CD4-positive, alpha-beta T cell (primary cell): ENCODE data around the gene ITPRIPL2. TPM values are rescaled to one million over a fixed set of nuclear protein-coding genes. Genes with fewer than 3 reads are reported as not detected.

Source experiments
- ATAC-seq: fragments of 200-7000 bp; cut with Tn5 transposase; one replicate; pipeline ENCODE4 v1.10.0; 2022; ENCODE audit warnings: mild to moderate bottlenecking; ENCODE audit not compliant: poor library complexity
- CTCF ChIA-PET: fragments of 350-600 bp; sonication (Branson Sonifier 250); formaldehyde crosslinking; loops from one replicate; lab custom pipeline; 2021; ENCODE audit warnings: antibody characterized with exemption, inconsistent platforms; lab: Charles Lee
- POLR2A ChIA-PET: fragments of 350-600 bp; sonication (Branson Sonifier 250); formaldehyde crosslinking; loops from one replicate; lab custom pipeline; 2021; ENCODE audit warnings: antibody characterized with exemption, inconsistent platforms; lab: Charles Lee
- DNase-seq, 14 experiments: peaks; one replicate each; pipeline ENCODE4 v3.0.0-alpha.2; 2013 to 2020; ENCODE audit warnings: mixed read lengths in 2 of 14
- H3K27ac ChIP-seq, 2 donors: one replicate each; pipeline versions ENCODE4 v1.5.1 to v1.7.0; 2013; ENCODE audit warnings: low read length in 2 of 2, low read depth in 1 of 2, mild to moderate bottlenecking in 1 of 2
- H3K27me3 ChIP-seq, 2 experiments: 1 replicate in 1 of 2; 2 replicates in 1 of 2; pipeline versions ENCODE4 v1.6.1 to v1.7.0; 2013; ENCODE audit warnings: low read length in 2 of 2, control low read depth in 1 of 2, mild to moderate bottlenecking in 1 of 2, moderate library complexity in 1 of 2; ENCODE audit not compliant: insufficient read depth in 2 of 2, control insufficient read depth in 1 of 2
- H3K36me3 ChIP-seq: one replicate; pipeline ENCODE4 v1.6.1; 2013; ENCODE audit warnings: low read length, control low read depth; ENCODE audit not compliant: insufficient read depth
- H3K4me1 ChIP-seq: one replicate; pipeline ENCODE4 v1.6.1; 2013; ENCODE audit warnings: low read length, control low read depth; ENCODE audit not compliant: insufficient read depth
- H3K4me3 ChIP-seq: one replicate; pipeline ENCODE4 v1.5.1; 2013; ENCODE audit warnings: mild to moderate bottlenecking, low read length, moderate library complexity
- H3K9me3 ChIP-seq, 2 experiments: 1 replicate in 1 of 2; 2 replicates in 1 of 2; pipeline versions ENCODE4 v1.6.1 to v1.7.0; 2013; ENCODE audit warnings: low read length in 2 of 2, mild to moderate bottlenecking in 2 of 2, control low read depth in 1 of 2, moderate library complexity in 1 of 2; ENCODE audit not compliant: control insufficient read depth in 1 of 2, insufficient read depth in 1 of 2
- H3K27ac Mint-ChIP-seq: one replicate; pipeline ENCODE4 v1.8.0; 2020; ENCODE audit warnings: mixed read lengths
- H3K27me3 Mint-ChIP-seq: one replicate; pipeline ENCODE4 v1.8.0; 2021; ENCODE audit warnings: mixed read lengths
- H3K36me3 Mint-ChIP-seq: one replicate; pipeline ENCODE4 v1.8.0; 2021; ENCODE audit warnings: low read depth, mixed read lengths
- H3K4me1 Mint-ChIP-seq: one replicate; pipeline ENCODE4 v1.8.0; 2021; ENCODE audit warnings: low read depth, mixed read lengths
- H3K4me3 Mint-ChIP-seq: one replicate; pipeline ENCODE4 v1.8.0; 2020; ENCODE audit warnings: mild to moderate bottlenecking, mixed read lengths
- H3K9me3 Mint-ChIP-seq: one replicate; pipeline ENCODE4 v1.8.0; 2020; ENCODE audit warnings: mixed read lengths
- CTCF ChIP-seq: fragments of 200-600 bp; IDR thresholded peaks from one replicate; pipeline ENCODE4 v1.8.0; 2022; ENCODE audit warnings: antibody characterized with exemption, mild to moderate bottlenecking
- intact Hi-C, 2 experiments: fragments of 100-400 bp; cut with DNase I in 1 of 2; cut with micrococcal nuclease in 1 of 2; formaldehyde crosslinking; loops; one replicate each; pipeline versions ENCODE4 v1.15.1 to v1.9.0; 2023 to 2025; cut with DNase I, micrococcal nuclease
- total RNA-seq, 174 experiments: library from RNA in 2 of 174; stranded (reverse) in 2 of 174; gene quantifications; one replicate each; pipeline ENCODE4 v1.2.3 and lab custom pipeline; 2021 to 2026

ITPRIPL2 gene
- total RNA-seq, 2 experiments from 2014 or later: 0.31 to 0.36 TPM

- CTCF ChIA-PET: no interaction called here
Observed at GRCh38 chr16:19165101-19165500, 51.3 kb downstream of the ITPRIPL2 start.

GRCh38 chr16:19166500-19166899 lies 52.7 kb downstream of the ITPRIPL2 start:
- Histone ChIP-seq H3K27ac (no peak overlapping the region), H3K36me3 (no peaks in the 10 kb centered on the region), H3K27me3 (peaks cover 9 to 15% of the 10 kb centered on the region in 2 experiments), H3K4me1 (no peaks in the 10 kb centered on the region), H3K4me3 (no peak overlapping the region), H3K9me3 (peaks cover 0 to 10% of the 10 kb centered on the region in 2 experiments)
- no peak for ATAC-seq
- no peak for TF ChIP-seq CTCF
- H3K27ac Mint-ChIP-seq: no peak overlapping the region
- no peaks in the 10 kb centered on the region for H3K4me1 Mint-ChIP-seq
- H3K9me3 Mint-ChIP-seq: no peaks in the 10 kb centered on the region
- peaks cover 21% of the 10 kb centered on the region for H3K27me3 Mint-ChIP-seq
- no peaks in the 10 kb centered on the region for H3K36me3 Mint-ChIP-seq
- ChIA-PET CTCF (no interaction called here), POLR2A (no interaction called here)
- intact Hi-C loops: no loop called here
- no peak for DNase-seq
- H3K4me3 Mint-ChIP-seq: no peak overlapping the region

More at GRCh38 chr16:19165101-19165500, 51.3 kb downstream of the ITPRIPL2 start:
- intact Hi-C loops: no loop called here
- POLR2A ChIA-PET: no interaction called here
- H3K36me3 Mint-ChIP-seq: no peaks in the 10 kb centered on the region
- Histone ChIP-seq H3K4me3 (no peak overlapping the region), H3K4me1 (no peaks in the 10 kb centered on the region), H3K27me3 (peaks cover 9 to 15% of the 10 kb centered on the region in 2 experiments), H3K27ac (no peak overlapping the region), H3K9me3 (peaks cover 0 to 10% of the 10 kb centered on the region in 2 experiments), H3K36me3 (no peaks in the 10 kb centered on the region)
- H3K27me3 Mint-ChIP-seq: peaks cover 14% of the 10 kb centered on the region
- DNase-seq (no peak), ATAC-seq (no peak)
- no peak overlapping the region for H3K4me3 Mint-ChIP-seq
- TF ChIP-seq CTCF: no peak
- no peaks in the 10 kb centered on the region for H3K4me1 Mint-ChIP-seq
- H3K9me3 Mint-ChIP-seq: no peaks in the 10 kb centered on the region
- H3K27ac Mint-ChIP-seq: no peak overlapping the region

GRCh38 chr16:19167710-19168370 lies 54.1 kb downstream of the ITPRIPL2 start, which contains the start of gene SYT17:
Gene SYT17, plus strand, starts transcription at chr16:19168240. Its CDS starts 407 bp downstream, at chr16:19168647.
- intact Hi-C loops: no loop called here
- H3K36me3 ChIP-seq: no peaks in the 10 kb centered on the region
- H3K4me1 ChIP-seq: no peaks in the 10 kb centered on the region
- H3K4me3 Mint-ChIP-seq: no peak within 1 kb of the TSS
- no peak within 1 kb of the TSS for H3K27ac Mint-ChIP-seq
- no peak within 1 kb of the TSS for H3K27ac ChIP-seq
- DNase-seq (peak in 4 of 14 experiments; percentile 2 to 60 (median 30)), ATAC-seq (no peak)
- CTCF ChIA-PET: no interaction called here
- H3K27me3 Mint-ChIP-seq: peaks cover 33% of the 10 kb centered on the region
- H3K36me3 Mint-ChIP-seq: no peaks in the 10 kb centered on the region
- peaks cover 9 to 18% of the 10 kb centered on the region in 2 experiments for H3K27me3 ChIP-seq
- no peaks in the 10 kb centered on the region for H3K4me1 Mint-ChIP-seq
- no peaks in the 10 kb centered on the region for H3K9me3 Mint-ChIP-seq
- H3K9me3 ChIP-seq: peaks cover 0 to 6% of the 10 kb centered on the region in 2 experiments
- TF ChIP-seq CTCF: no peak
- no peak within 1 kb of the TSS for H3K4me3 ChIP-seq
- POLR2A ChIA-PET: no interaction called here
